K562 (cell line): ENCODE results near the gene SPHK2. TPM values are rescaled to one million over a fixed set of nuclear protein-coding genes. Genes with fewer than 3 reads are reported as not detected.

Source experiments
- BRCA1 ChIP-seq, 2 experiments: fragments of 450-650 bp in 1 of 2; sonication (generic) in 1 of 2; formaldehyde crosslinking in 1 of 2; IDR thresholded peaks; 2 replicates each; pipeline versions ENCODE4 v1.5.0 to v1.6.1; 2017 to 2020; ENCODE audit warnings: mild to moderate bottlenecking in 1 of 2, missing genetic modification reagents in 1 of 2
- DPF2 ChIP-seq: fragments of 450-650 bp; IDR thresholded peaks from 2 replicates; pipeline ENCODE4 v1.6.1; 2016
- ETV1 ChIP-seq: fragments of 450-650 bp; conservative IDR thresholded peaks from 2 replicates; pipeline ENCODE4 v1.6.1; 2016; ENCODE audit warnings: missing genetic modification characterization, control low read depth, low read depth, missing compliant biosample characterization
- GATA2 ChIP-seq: sonication (generic); formaldehyde crosslinking; IDR thresholded peaks from 2 replicates; pipeline ENCODE4 v1.4.0; 2020; ENCODE audit warnings: mild to moderate bottlenecking, missing genetic modification reagents
- HNRNPLL ChIP-seq: fragments of 200-400 bp; formaldehyde crosslinking; IDR thresholded peaks from 2 replicates; pipeline ENCODE4 v1.6.1; 2017; ENCODE audit warnings: low read length, low read depth, mild to moderate bottlenecking; ENCODE audit not compliant: poor library complexity, severe bottlenecking
- KAT8 ChIP-seq: fragments of 450-650 bp; IDR thresholded peaks from 2 replicates; pipeline ENCODE4 v1.6.1; 2016; ENCODE audit warnings: low read depth, mild to moderate bottlenecking
- LCOR ChIP-seq: sonication (generic); formaldehyde crosslinking; IDR thresholded peaks from 2 replicates; pipeline ENCODE4 v1.8.0; 2022; ENCODE audit warnings: mild to moderate bottlenecking, missing genetic modification reagents
- MTA3 ChIP-seq: fragments of 450-650 bp; formaldehyde crosslinking; IDR thresholded peaks from 2 replicates; pipeline ENCODE4 v1.6.1; 2017; ENCODE audit warnings: mild to moderate bottlenecking, borderline replicate concordance
- NR2C2 ChIP-seq, 2 experiments: fragments of 200-800 bp in 1 of 2; sonication (Bioruptor generic) in 1 of 2; sonication (generic) in 1 of 2; formaldehyde crosslinking in 1 of 2; IDR thresholded peaks; 2 replicates each; pipeline versions ENCODE4 v1.6.1 to v1.8.0; 2016 to 2022; ENCODE audit warnings: mild to moderate bottlenecking in 1 of 2, missing compliant biosample characterization in 1 of 2, missing genetic modification characterization in 1 of 2, missing genetic modification reagents in 1 of 2
- POLR2H ChIP-seq: IDR thresholded peaks from 2 replicates; pipeline ENCODE4 v1.6.1; 2016; ENCODE audit warnings: missing genetic modification characterization, low read depth, mild to moderate bottlenecking, control low read depth, missing compliant biosample characterization, moderate library complexity
- SIX5 ChIP-seq, 2 experiments: IDR thresholded peaks; 2 replicates each; pipeline ENCODE4 v1.6.1; 2011; ENCODE audit warnings: low read length in 2 of 2, borderline replicate concordance in 1 of 2, low read depth in 1 of 2, mild to moderate bottlenecking in 1 of 2, moderate library complexity in 1 of 2; ENCODE audit not compliant: insufficient read depth in 1 of 2
- SMAD3 ChIP-seq: fragments of 450-650 bp; formaldehyde crosslinking; conservative IDR thresholded peaks from 2 replicates; pipeline ENCODE4 v1.4.0; 2020; ENCODE audit warnings: mild to moderate bottlenecking
- SMARCE1 ChIP-seq: fragments of 450-650 bp; IDR thresholded peaks from 2 replicates; pipeline ENCODE4 v1.7.1; 2016; ENCODE audit warnings: mild to moderate bottlenecking
- SP2 ChIP-seq: IDR thresholded peaks from 2 replicates; pipeline ENCODE4 v1.6.1; 2011; ENCODE audit warnings: mild to moderate bottlenecking, low read depth, low read length, moderate library complexity; ENCODE audit not compliant: poor library complexity, severe bottlenecking; ENCODE audit errors: extremely low read depth
- WHSC1 ChIP-seq: IDR thresholded peaks from one replicate; pipeline ENCODE4 v1.6.1; 2012; ENCODE audit warnings: low read length, control low read depth, inconsistent platforms
- ZBTB17 ChIP-seq: fragments of 450-650 bp; formaldehyde crosslinking; IDR thresholded peaks from 2 replicates; pipeline ENCODE4 v1.4.0; 2020; ENCODE audit warnings: mild to moderate bottlenecking
- ZNF143 ChIP-seq: sonication (generic); formaldehyde crosslinking; IDR thresholded peaks from 2 replicates; pipeline ENCODE4 v1.9.0; 2022; ENCODE audit warnings: mild to moderate bottlenecking, missing genetic modification reagents
- ZNF23 ChIP-seq: fragments of 250-450 bp; sonication (Bioruptor Pico); IDR thresholded peaks from 2 replicates; pipeline ENCODE4 v1.4.0; 2020; ENCODE audit warnings: mild to moderate bottlenecking
- ZNF79 ChIP-seq: fragments of 250-450 bp; sonication (Bioruptor Pico); IDR thresholded peaks from 2 replicates; pipeline ENCODE4 v1.4.0; 2020; ENCODE audit warnings: low read depth, mild to moderate bottlenecking, moderate library complexity
- polyA plus RNA-seq, 8 experiments: library from polyadenylated mRNA; depleted of rRNA in 4 of 8; stranded (reverse) in 5 of 8; unstranded in 3 of 8; fragments of >200 nt; fragmentation: Nextera tagmentation in 2 of 8; fragmentation: Illumina TruSeq in 1 of 8; extraction: Ambion mirVana in 2 of 8; extraction: Trizol in 1 of 8; gene quantifications; 2 replicates each; pipeline versions ENCODE4 v1.2.1 to v1.2.3, GENCODE V29; 2011 to 2014; ENCODE audit warnings: inconsistent platforms in 1 of 8, missing spikeins in 1 of 8
- total RNA-seq, 7 experiments: library from RNA; depleted of rRNA in 6 of 7; stranded (reverse); fragments of >200 nt in 6 of 7; fragmentation: Illumina TruSeq in 2 of 7; extraction: Trizol in 2 of 7; gene quantifications; 2 replicates each; pipeline versions ENCODE4 v1.2.1 to v1.2.3, GENCODE V29; 2011 to 2021; ENCODE audit warnings: low replicate concordance in 1 of 7
- TF ChIP-seq, protein P1 (sequence below): fragments of 450-650 bp; conservative IDR thresholded peaks from 2 replicates; pipeline ENCODE4 v1.6.1; 2016; ENCODE audit warnings: missing genetic modification characterization, low read depth, mild to moderate bottlenecking, control low read depth, missing compliant biosample characterization
- TF ChIP-seq, protein P2 (sequence below): sonication (generic); formaldehyde crosslinking; IDR thresholded peaks from 2 replicates; pipeline ENCODE4 v1.9.0; 2022; ENCODE audit warnings: mild to moderate bottlenecking, missing genetic modification reagents
- TF ChIP-seq, protein P3 (sequence below): IDR thresholded peaks from 2 replicates; pipeline ENCODE4 v1.6.1; 2016; ENCODE audit warnings: missing genetic modification characterization, missing compliant biosample characterization
- TF ChIP-seq, protein P4 (sequence below): fragments of 150-350 bp; conservative IDR thresholded peaks from 2 replicates; pipeline ENCODE4 v1.6.1; 2014; ENCODE audit warnings: low read length

Gene SPHK2
- total and polyA plus RNA-seq, 9 of the 15 experiments (the other 6 are each of a cell fraction or from before 2014, with no cell fraction given) = 0.10 to 15.2 (median 2.9) TPM

DNA sequence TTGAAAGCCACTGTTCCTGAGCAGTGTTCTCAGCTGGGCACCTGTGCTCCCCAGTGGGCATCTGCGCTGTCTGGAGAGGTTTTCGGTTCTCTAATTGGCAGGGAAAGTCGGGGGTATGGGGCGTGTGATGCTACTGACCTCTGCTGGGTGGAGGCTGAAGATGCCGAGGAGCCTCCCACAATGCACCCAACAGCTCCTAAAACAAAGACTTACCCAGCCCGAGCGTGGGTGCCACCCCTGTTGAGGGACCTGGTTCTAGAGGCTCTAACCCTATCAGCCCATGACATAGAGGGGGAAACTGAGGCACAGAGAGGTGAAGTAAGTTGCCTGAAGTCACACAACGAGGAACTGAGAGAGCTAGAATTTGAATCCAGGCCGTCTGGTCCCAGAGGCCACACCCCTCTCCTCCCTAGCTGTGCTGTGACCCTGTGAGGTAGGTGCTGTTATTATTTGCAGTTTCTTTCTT lies 10.5 kb upstream of the SPHK2 start (continued):
- TF ChIP-seq, protein P1, sequence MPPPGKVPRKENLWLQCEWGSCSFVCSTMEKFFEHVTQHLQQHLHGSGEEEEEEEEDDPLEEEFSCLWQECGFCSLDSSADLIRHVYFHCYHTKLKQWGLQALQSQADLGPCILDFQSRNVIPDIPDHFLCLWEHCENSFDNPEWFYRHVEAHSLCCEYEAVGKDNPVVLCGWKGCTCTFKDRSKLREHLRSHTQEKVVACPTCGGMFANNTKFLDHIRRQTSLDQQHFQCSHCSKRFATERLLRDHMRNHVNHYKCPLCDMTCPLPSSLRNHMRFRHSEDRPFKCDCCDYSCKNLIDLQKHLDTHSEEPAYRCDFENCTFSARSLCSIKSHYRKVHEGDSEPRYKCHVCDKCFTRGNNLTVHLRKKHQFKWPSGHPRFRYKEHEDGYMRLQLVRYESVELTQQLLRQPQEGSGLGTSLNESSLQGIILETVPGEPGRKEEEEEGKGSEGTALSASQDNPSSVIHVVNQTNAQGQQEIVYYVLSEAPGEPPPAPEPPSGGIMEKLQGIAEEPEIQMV (tag) = no peak
- no peak for TF ChIP-seq GATA2 (CRISPR knock-in tag)
- 0 out of 2 replicates have a peak, but pooled peaks have one; percentile 27 for TF ChIP-seq MTA3
- TF ChIP-seq, protein P2, sequence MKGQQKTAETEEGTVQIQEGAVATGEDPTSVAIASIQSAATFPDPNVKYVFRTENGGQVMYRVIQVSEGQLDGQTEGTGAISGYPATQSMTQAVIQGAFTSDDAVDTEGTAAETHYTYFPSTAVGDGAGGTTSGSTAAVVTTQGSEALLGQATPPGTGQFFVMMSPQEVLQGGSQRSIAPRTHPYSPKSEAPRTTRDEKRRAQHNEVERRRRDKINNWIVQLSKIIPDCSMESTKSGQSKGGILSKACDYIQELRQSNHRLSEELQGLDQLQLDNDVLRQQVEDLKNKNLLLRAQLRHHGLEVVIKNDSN (CRISPR knock-in tag) = no peak
- no peak for TF ChIP-seq ETV1 (tag)
- no peak for TF ChIP-seq ZNF23 (CRISPR knock-in tag)
- TF ChIP-seq LCOR (CRISPR knock-in tag) = no peak
- no peak for TF ChIP-seq BRCA1 (IDR thresholded peaks at IDR 0.05)
- no peak for TF ChIP-seq BRCA1 (CRISPR knock-in tag; IDR thresholded peaks at IDR 0.05)
- TF ChIP-seq ZBTB17 (CRISPR knock-in tag) = no peak
- no peak for TF ChIP-seq KAT8
- TF ChIP-seq WHSC1 = no peak
- peak; percentile 55; the same call in 1 of the 2 replicates for TF ChIP-seq ZNF143 (CRISPR knock-in tag)
- no peak for TF ChIP-seq NR2C2 (CRISPR knock-in tag; IDR thresholded peaks at IDR 0.05)
- TF ChIP-seq NR2C2 (tag; IDR thresholded peaks at IDR 0.05) = 0 out of 2 replicates have a peak, but pooled peaks have one; percentile 18
- no peak for TF ChIP-seq DPF2
- TF ChIP-seq HNRNPLL = no peak
- no peak for TF ChIP-seq SMARCE1
- TF ChIP-seq ZNF79 (CRISPR knock-in tag) = no peak
- no peak for TF ChIP-seq SIX5 (IDR thresholded peaks at IDR 0.05; ENCODE audit: borderline replicate concordance in 1 of 2, insufficient read depth in 1 of 2, low read depth in 1 of 2, low read length in 2 of 2)
- TF ChIP-seq SP2 = no peak
- no peak for TF ChIP-seq POLR2H (tag)
- TF ChIP-seq SMAD3 (CRISPR knock-in tag) = no peak
- TF ChIP-seq, protein P3, sequence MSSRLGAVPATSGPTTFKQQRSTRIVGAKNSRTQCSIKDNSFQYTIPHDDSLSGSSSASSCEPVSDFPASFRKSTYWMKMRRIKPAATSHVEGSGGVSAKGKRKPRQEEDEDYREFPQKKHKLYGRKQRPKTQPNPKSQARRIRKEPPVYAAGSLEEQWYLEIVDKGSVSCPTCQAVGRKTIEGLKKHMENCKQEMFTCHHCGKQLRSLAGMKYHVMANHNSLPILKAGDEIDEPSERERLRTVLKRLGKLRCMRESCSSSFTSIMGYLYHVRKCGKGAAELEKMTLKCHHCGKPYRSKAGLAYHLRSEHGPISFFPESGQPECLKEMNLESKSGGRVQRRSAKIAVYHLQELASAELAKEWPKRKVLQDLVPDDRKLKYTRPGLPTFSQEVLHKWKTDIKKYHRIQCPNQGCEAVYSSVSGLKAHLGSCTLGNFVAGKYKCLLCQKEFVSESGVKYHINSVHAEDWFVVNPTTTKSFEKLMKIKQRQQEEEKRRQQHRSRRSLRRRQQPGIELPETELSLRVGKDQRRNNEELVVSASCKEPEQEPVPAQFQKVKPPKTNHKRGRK (tag) = no peak
- TF ChIP-seq, protein P4, sequence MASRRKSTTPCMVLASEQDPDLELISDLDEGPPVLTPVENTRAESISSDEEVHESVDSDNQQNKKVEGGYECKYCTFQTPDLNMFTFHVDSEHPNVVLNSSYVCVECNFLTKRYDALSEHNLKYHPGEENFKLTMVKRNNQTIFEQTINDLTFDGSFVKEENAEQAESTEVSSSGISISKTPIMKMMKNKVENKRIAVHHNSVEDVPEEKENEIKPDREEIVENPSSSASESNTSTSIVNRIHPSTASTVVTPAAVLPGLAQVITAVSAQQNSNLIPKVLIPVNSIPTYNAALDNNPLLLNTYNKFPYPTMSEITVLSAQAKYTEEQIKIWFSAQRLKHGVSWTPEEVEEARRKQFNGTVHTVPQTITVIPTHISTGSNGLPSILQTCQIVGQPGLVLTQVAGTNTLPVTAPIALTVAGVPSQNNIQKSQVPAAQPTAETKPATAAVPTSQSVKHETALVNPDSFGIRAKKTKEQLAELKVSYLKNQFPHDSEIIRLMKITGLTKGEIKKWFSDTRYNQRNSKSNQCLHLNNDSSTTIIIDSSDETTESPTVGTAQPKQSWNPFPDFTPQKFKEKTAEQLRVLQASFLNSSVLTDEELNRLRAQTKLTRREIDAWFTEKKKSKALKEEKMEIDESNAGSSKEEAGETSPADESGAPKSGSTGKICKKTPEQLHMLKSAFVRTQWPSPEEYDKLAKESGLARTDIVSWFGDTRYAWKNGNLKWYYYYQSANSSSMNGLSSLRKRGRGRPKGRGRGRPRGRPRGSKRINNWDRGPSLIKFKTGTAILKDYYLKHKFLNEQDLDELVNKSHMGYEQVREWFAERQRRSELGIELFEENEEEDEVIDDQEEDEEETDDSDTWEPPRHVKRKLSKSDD = no peak
